HG03354 (cell line): ENCODE results near the gene PSAT1.

ENCODE experiments used
- ATAC-seq: cut with Tn5 transposase; IDR thresholded peaks from one replicate; pipeline ENCODE4 v1.9.1; 2021; ENCODE audit warnings: mild to moderate bottlenecking; ENCODE audit not compliant: unreplicated experiment, poor library complexity, severe bottlenecking

PSAT1 gene

DNA sequence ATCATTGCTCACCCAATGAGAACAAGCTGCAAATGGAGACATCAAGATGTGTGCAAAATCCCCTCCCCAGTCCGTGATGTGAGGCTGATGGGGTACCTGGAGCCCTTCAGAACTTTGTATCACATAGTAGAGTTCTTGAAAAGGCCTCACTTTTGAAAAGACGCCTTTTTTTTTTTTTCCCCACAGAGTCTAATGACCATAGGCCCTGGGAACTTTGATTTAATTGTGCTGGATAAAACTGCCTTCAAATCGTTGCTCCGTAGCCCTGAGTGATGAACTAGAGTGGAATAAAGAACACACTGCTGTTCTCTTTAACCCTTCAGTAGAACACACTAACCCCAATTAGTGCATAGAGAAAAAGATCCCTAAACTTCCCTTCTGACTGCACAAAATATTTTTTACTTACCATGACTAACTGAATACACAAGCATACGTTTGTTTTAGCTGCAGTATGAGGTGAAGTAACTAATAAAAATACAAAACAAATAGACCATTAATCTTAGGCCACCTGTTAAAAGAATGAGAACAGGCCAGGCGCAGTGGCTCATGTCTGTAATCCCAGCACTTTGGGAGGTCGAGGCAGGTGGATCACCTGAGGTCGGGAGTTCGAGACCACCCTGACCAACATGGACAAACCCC lies 15.1 kb downstream of the PSAT1 start:
- ATAC-seq: no peak

DNA sequence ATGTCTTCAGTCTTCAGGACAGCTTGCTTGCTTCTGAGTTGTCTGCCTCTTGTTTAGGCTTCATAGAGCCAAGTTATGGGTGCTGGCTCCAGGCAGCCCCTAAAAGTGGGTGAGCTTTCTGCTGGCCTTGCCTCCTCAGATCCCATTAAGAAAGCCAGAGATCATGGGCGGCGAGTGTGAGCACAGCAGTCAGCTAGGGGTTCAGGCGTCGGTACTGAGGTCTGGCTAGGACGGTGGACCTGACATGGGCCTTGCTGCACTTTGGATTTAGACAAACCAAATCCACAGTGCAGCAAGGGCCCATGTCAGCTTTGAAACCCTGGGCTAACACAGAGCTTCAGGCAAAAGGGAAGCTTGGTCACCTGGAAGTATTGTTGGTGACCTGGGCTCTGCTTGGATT lies 17.6 kb downstream of the PSAT1 start:
- ATAC-seq: no peak

GRCh38 chr9:78314953-78315870 lies 18.3 kb downstream of the PSAT1 start:
- ATAC-seq: no peak

DNA sequence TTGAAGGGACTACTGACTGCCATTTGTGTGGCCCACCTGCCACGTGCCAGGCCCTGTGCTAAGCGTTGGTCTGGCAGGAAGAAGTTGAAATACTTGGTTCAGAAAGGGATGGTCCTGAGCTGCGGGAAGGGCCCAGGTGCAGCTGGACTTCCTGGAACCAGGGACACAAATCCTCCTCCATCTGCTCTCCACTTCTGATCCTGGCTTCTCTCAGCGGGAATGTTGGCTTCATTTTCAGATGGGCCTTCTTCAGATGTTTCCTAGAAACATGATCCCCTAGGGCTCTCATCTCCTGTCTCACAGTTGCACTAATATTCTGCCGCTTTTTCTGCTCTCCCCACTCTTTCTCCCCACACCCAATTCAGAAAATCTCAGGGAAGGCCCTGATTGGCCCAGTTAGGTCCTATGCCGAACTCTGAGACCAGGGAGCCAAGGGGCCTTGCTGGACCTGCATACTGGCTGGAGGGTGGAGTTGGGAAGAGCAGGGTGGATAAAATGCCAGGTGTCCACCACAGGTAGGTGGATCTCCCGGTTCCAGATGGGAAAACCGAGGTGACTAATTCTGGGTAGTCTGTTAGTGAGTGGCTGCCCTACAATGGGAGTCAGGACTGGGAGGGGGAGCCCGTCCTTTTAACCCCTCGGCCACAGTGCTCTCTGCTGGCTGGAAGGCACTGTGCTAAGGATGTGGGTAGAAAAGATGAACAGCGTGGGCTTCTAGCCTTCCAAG lies 19.4 kb downstream of the PSAT1 start:
- no peak for ATAC-seq

DNA sequence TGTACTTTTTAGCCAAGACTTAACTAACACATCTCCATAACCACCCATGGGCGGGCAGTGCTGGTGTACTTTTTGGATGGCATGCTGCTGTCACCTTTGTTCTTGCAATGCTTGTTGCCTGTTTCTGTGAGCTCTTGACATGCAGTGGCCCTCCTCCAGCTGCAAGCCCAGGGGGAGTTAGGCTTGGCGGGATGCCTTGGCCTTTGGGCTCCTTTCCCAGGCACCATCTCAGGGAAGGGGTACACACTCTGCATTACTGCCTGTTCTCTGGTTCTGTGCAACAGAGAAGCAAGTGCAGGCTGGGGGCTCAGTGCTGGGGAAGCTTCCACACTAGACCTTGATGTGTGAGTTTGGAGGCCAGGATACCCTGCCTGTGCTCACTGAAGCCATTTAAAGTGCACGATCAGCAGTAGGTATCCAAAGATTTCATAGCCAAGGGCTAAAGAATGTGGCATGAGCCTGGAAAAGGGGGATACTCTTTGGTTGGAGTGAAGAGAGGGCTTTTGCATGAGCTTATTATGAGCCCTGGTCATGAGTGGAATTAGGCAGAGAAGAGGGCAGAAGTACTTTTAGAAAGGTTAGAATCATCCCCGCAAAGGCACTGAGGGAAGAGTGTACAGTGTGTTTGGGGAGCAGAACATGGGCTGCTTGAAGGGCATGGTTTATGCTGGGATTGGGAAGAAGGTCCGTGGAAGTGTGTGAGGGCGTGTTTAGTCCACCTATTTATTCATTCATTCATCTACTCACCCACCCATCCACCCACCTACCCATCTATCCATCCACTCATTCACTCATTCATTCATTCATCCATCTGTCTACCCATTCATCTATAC lies 22.5 kb downstream of the PSAT1 start:
- ATAC-seq: no peak

DNA sequence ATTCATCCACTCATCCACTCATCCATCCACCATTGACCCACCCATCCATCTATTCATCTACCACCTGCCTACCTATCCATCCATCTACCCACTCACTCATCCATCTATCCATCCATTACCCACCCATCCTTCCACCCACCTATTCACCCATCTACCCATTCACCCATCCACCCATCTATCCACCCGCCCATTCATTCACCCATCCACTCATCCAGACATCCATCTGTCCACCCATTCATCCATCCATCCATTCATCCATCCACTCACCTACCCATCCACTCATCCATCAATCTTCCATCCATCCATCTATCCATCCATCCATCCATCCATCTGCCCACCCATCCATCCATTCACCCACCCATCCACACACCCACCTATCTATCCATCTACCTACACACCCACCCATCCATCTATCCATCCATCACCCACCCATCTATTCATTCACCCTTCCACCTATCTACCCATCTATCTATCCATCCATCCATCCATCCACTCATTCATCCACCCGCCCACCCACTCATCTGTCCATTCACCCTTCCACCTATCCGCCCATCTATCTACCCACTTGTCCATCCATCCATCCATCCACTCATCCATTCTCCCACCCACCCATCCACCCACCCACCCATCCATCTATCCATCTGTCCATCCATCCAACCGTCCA lies 23.2 kb downstream of the PSAT1 start:
- no peak for ATAC-seq

GRCh38 chr9:78320875-78321496 lies 24.1 kb downstream of the PSAT1 start:
- ATAC-seq: no peak

DNA sequence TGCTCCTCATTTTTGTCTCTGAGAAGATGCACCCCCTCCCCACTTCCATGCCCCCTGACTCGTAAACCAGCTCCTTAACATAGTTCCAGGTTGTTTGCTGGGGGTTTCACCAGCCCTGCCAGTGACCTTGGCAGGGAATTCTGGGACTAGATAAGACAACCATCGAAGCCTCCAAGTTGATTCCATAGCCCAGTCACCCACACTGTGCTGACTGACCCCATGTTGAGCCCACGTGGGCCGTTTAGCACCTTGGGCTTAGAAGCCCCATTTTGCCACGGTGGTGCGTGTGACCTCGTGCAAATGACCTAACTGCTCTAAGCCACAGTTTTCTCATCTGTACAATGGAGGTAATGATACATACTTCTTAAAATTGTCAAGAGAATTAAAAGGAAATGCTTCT lies 24.6 kb downstream of the PSAT1 start:
- ATAC-seq: no peak

GRCh38 chr9:78324068-78324650 lies 27.2 kb downstream of the PSAT1 start:
- ATAC-seq: no peak

DNA sequence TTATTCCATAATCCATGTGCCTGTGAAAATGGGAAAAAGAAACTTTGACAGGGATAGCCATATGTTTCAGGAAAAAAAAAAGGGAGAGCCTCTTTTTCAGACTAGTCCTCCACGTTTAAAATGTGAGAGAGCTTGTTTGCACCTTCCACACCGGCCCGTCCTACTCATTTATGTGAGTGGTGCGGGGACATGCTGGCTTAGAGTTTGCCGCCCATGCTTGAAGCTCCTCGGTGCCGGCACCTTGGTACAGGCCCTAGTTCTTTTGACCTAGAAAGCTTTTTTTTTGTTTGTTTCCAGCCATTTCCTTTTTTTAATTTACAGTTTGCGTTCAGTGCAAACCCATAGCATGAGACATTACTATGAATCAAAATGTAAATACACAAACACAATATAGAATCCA lies 27.8 kb downstream of the PSAT1 start:
- ATAC-seq: no peak

- no peak for ATAC-seq
Observed at GRCh38 chr9:78325343-78325742, 28.4 kb downstream of the PSAT1 start.

GRCh38 chr9:78325846-78326360 lies 29.0 kb downstream of the PSAT1 start:
- ATAC-seq: no peak

GRCh38 chr9:78326564-78326963 lies 29.6 kb downstream of the PSAT1 start:
- ATAC-seq: no peak

DNA sequence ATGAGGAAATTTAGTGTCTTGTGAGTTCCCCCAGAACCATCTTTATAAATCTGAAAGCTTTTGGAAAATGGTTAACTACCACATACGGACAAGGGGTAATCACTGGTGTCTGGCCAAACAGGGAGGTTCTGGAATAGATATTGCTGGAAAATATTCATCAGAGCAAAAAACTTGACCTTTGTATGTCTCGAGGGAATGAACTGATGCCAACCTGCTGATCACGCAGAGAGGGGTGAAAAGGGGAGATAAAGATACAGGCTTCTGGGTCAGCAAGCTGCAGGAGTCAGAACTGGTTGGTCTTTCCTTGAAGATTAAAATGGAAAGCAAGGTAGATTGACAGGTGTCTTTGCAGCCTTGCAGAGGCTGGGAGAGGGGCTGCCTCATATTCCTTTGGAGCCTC lies 35.5 kb downstream of the PSAT1 start:
- ATAC-seq: no peak

- no peak for ATAC-seq
Observed at GRCh38 chr9:78348848-78349247, 51.9 kb downstream of the PSAT1 start.

- ATAC-seq: no peak
Observed at GRCh38 chr9:78351816-78352215, 54.9 kb downstream of the PSAT1 start.

GRCh38 chr9:78354324-78354973 lies 57.5 kb downstream of the PSAT1 start:
- ATAC-seq: no peak

- no peak for ATAC-seq
Observed at GRCh38 chr9:78354989-78355388, 58.1 kb downstream of the PSAT1 start.
